Endodermal cell (in vitro differentiated cells): ENCODE results near the gene GUCY1A1. TPM values are rescaled to one million over a fixed set of nuclear protein-coding genes. Genes with fewer than 3 reads are reported as not detected.

Source experiments
- DNase-seq: peaks from one replicate; pipeline ENCODE4 v3.0.0-alpha.2; 2017
- H3K27ac ChIP-seq: 2 replicates; pipeline ENCODE4 v1.5.1; 2013; ENCODE audit warnings: mild to moderate bottlenecking, low read depth, low read length, moderate library complexity
- H3K27me3 ChIP-seq: 2 replicates; pipeline ENCODE4 v1.6.1; 2013; ENCODE audit warnings: mild to moderate bottlenecking, low read length, moderate library complexity; ENCODE audit not compliant: insufficient read depth, control insufficient read depth, poor library complexity, severe bottlenecking
- H3K36me3 ChIP-seq: 2 replicates; pipeline ENCODE4 v1.7.0; 2013; ENCODE audit warnings: mild to moderate bottlenecking, low read length, moderate library complexity; ENCODE audit not compliant: control insufficient read depth, insufficient read depth
- H3K4me1 ChIP-seq: one replicate; pipeline ENCODE4 v1.7.0; 2013; ENCODE audit warnings: low read length; ENCODE audit not compliant: control insufficient read depth, insufficient read depth
- H3K4me3 ChIP-seq: 2 replicates; pipeline ENCODE4 v1.5.1; 2013; ENCODE audit warnings: mild to moderate bottlenecking, low read length, moderate library complexity
- H3K9ac ChIP-seq: 2 replicates; pipeline ENCODE4 v1.6.1; 2013; ENCODE audit warnings: mild to moderate bottlenecking, low read length, moderate library complexity; ENCODE audit not compliant: poor library complexity, severe bottlenecking; ENCODE audit errors: extremely low read depth
- H3K9me3 ChIP-seq: 2 replicates; pipeline ENCODE4 v1.6.1; 2013; ENCODE audit warnings: mild to moderate bottlenecking, low read length, moderate library complexity; ENCODE audit not compliant: control insufficient read depth
- H3K27ac Mint-ChIP-seq: 2 replicates; pipeline ENCODE4 v1.8.0; 2020; ENCODE audit warnings: mixed read lengths
- H3K27me3 Mint-ChIP-seq: 2 replicates; pipeline ENCODE4 v1.8.0; 2021; ENCODE audit warnings: mild to moderate bottlenecking, mixed read lengths; ENCODE audit not compliant: insufficient read depth
- H3K36me3 Mint-ChIP-seq: 2 replicates; pipeline ENCODE4 v1.8.0; 2020; ENCODE audit warnings: low read depth, mixed read lengths
- H3K4me1 Mint-ChIP-seq: 2 replicates; pipeline ENCODE4 v1.8.0; 2020; ENCODE audit warnings: mixed read lengths
- H3K4me3 Mint-ChIP-seq: 2 replicates; pipeline ENCODE4 v1.8.0; 2020; ENCODE audit warnings: mild to moderate bottlenecking, moderate library complexity, mixed read lengths
- H3K9me3 Mint-ChIP-seq: 2 replicates; pipeline ENCODE4 v1.8.0; 2020; ENCODE audit warnings: mild to moderate bottlenecking, mixed read lengths
- CTCF ChIP-seq: fragments of 200-600 bp; sonication (generic); conservative IDR thresholded peaks from 2 replicates; pipeline ENCODE4 v1.5.0; 2021; ENCODE audit warnings: antibody characterized with exemption, mild to moderate bottlenecking
- WGBS, 2 experiments: methylation state at CpG; one replicate each; pipeline versions ENCODE4 v1.1.5 to v1.1.7; 2013; ENCODE audit warnings: missing lambda C conversion rate in 2 of 2, mixed read lengths in 1 of 2; ENCODE audit not compliant: insufficient coverage in 1 of 2, insufficient read length in 1 of 2; 5-methylcytosine and 5-hydroxymethylcytosine counted together
- total RNA-seq, 2 donors: library from RNA; stranded (reverse); fragmentation: NEBNext Ultra II Directional in 1 of 2; extraction: Animal tissue kit (Norgen Biotek cat#: 25700) in 1 of 2; gene quantifications; 2 replicates in 1 of 2; 3 replicates in 1 of 2; pipeline ENCODE4 v1.2.1, GENCODE V29; 2021

The GUCY1A1 gene
- total RNA-seq, 2 donors from 2014 or later, result 0.58 to 1.1 TPM

- H3K27ac ChIP-seq, result no peak overlapping the region
- no peaks in the 10 kb centered on the region for H3K9me3 ChIP-seq
- Mint-ChIP-seq H3K27ac (no peak overlapping the region), H3K4me3 (no peak overlapping the region), H3K27me3 (peaks cover 2% of the 10 kb centered on the region), H3K36me3 (no peaks in the 10 kb centered on the region), H3K4me1 (peaks cover 14% of the 10 kb centered on the region), H3K9me3 (no peaks in the 10 kb centered on the region)
- no peak overlapping the region for H3K9ac ChIP-seq
- TF ChIP-seq CTCF, result no peak
- H3K4me3 ChIP-seq, result no peak overlapping the region
- no peak for DNase-seq
- WGBS, 2 experiments, result 92 to 95% methylated on average over 7 to 8 of the region's 8 CpGs
- H3K36me3 ChIP-seq, result no peaks in the 10 kb centered on the region
- no peaks in the 10 kb centered on the region for H3K4me1 ChIP-seq
- no peaks in the 10 kb centered on the region for H3K27me3 ChIP-seq
Measured at GRCh38 chr4:155618183-155618838, 48.3 kb upstream of the GUCY1A1 start.

GRCh38 chr4:155620637-155621036 lies 46.0 kb upstream of the GUCY1A1 start:
- no peaks in the 10 kb centered on the region for H3K9me3 Mint-ChIP-seq
- no peaks in the 10 kb centered on the region for H3K36me3 ChIP-seq
- no peak for TF ChIP-seq CTCF
- peaks cover 5% of the 10 kb centered on the region for H3K4me1 Mint-ChIP-seq
- no peaks in the 10 kb centered on the region for H3K9me3 ChIP-seq
- H3K27ac ChIP-seq, result no peak overlapping the region
- no peaks in the 10 kb centered on the region for H3K4me1 ChIP-seq
- H3K27me3 ChIP-seq, result no peaks in the 10 kb centered on the region
- no peak overlapping the region for H3K4me3 ChIP-seq
- no peak for DNase-seq
- no peak overlapping the region for H3K27ac Mint-ChIP-seq
- no peak overlapping the region for H3K4me3 Mint-ChIP-seq
- no peaks in the 10 kb centered on the region for H3K27me3 Mint-ChIP-seq
- no peaks in the 10 kb centered on the region for H3K36me3 Mint-ChIP-seq
- no peak overlapping the region for H3K9ac ChIP-seq

GRCh38 chr4:155624478-155624877 lies 42.2 kb upstream of the GUCY1A1 start:
- H3K4me1 ChIP-seq, result no peaks in the 10 kb centered on the region
- Mint-ChIP-seq H3K4me1 (no peaks in the 10 kb centered on the region), H3K9me3 (no peaks in the 10 kb centered on the region), H3K27ac (no peak overlapping the region), H3K4me3 (no peak overlapping the region), H3K27me3 (no peaks in the 10 kb centered on the region), H3K36me3 (no peaks in the 10 kb centered on the region)
- H3K9ac ChIP-seq, result no peak overlapping the region
- H3K36me3 ChIP-seq, result no peaks in the 10 kb centered on the region
- H3K27me3 ChIP-seq, result no peaks in the 10 kb centered on the region
- no peaks in the 10 kb centered on the region for H3K9me3 ChIP-seq
- no peak for TF ChIP-seq CTCF
- no peak overlapping the region for H3K27ac ChIP-seq
- no peak for DNase-seq
- H3K4me3 ChIP-seq, result no peak overlapping the region
